DMS114 treated with DMSO at 0.1 percent for 48 hours (cell line): Measurements from ENCODE around the gene PDX1.

Experiments used
- DNase-seq: peaks from one replicate; lab custom pipeline; 2025; ENCODE audit not compliant: unreplicated experiment; lab: John Stamatoyannopoulos, UW

Gene PDX1

DNA sequence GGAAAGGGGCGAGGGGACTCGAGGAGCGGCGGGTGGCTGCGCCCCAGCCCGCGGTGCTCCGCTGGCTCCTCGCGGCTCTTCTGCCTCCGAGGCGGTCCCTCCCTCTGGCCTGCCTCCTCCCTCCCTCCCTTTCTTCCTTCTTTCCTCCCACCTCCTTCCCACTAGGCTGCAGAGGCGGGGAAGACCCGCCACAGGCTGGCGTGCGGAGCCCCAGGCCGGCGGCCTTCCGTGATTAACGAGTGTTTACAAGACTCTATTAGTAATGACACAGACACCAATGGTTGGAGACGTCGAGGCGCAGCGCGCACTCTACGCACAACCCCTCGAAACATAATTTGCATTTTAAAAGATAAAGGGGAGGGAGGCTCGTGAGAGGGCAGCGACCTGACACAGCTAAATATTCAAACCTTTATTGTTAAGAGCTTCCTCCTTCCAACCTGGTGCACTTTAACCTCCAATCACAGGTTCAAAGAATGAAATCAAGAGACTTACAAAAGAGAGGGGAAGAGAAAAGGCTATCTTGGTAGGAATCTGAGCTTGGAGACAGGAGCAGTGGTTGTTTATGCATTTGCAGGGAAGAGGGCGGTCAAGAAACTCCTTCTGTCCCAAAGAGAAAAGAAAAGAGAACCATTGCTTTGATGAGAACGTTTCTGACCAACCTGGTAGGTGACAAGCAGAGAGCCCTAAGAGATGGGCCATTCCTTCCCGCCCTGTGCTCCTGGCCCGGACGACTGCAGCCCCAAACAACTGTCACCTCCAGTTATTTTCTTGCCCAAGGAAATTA is 49.5 kb downstream of the PDX1 start, which contains the start of gene CDX2:
TSS of gene CDX2 (minus strand) at position 234 of the 784 bp plus-strand sequence. CDS start 309 bp downstream, outside the sequence.
- no peak for DNase-seq

DNA sequence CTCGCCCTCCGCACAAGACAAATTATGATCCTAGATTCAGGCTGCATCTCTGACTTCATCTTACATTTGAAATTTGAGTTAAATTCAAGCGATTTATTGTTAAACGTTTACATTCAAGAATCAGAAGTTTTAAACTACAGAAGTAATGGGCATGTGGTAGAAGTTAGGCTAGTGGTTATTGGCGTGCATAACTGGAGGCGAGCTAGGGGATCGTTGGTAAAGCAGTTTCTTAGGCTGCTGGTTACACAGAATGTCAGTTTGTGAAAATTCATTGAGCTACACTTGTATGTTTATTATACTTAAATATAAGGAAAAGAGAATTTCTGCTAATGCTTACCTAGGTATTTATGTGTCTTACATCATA is 50.0 kb downstream of the PDX1 start:
- DNase-seq, result no peak

DNA sequence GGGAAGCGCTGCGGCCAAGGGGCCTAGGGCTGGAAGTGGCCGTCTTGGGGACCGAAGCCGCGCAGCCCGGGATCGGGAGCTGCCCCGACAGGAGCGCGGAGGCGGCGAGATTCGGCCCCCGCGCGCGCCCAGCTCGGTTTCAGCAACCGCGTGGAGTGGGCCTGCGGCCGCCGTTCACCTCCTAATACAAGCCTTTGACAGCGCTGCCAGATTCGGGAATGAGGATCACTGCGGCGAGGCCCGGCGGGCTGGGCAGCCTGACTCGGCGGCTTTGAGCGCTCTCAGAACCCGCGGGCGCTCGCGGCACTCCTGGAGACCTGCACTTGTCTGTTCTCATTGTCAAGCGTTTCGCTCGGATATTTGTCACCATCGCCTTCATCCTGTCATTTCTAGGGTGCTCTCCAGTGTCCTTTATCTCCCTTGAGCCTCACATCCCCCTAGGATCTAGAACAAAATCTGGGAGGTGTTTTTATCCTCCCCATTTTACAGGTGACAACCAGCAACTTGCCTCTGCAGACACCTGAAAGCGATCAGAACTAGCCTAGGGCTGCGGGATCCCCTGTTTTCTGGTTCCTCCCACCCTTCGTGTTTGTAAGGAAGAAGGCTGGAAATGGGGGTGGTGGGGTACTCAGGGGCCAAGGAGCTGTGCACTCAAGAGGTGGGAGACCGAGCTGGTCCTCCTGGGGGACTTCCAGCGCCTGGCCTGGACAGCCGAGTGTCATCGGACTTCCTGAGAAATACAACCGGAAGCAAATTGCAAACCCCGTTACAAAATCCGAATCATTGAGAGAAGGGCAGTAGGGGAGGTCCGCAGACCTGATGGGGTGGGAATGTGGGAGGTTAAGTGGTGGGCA is 50.8 kb downstream of the PDX1 start:
- no peak for DNase-seq

GRCh38 chr13:27971236-27971645 is 51.4 kb downstream of the PDX1 start:
- DNase-seq, result no peak

- no peak for DNase-seq
These were observed 52.1 kb downstream of the PDX1 start for GRCh38 chr13:27971776-27972477.

- no peak for DNase-seq
These were observed 52.6 kb downstream of the PDX1 start for GRCh38 chr13:27972478-27972820.

DNA sequence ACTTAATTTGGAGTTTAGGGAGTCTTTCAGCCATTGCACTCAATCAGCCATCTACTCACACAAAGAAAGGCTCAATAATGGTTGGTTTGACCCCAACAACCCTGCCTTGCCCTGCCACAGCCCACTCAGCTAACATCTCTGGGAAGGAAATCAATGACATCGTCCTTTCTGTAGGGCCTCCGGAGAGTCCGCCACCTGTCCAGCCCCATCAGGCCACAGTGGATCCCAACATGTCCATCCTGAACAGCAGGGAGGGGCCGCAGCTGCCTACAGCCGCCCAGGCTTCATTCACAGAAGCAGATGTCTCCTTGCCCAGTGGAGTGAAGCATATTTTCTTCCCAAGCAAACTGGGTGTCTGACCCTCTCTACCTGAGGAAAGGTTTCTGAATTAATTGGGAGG is 53.5 kb downstream of the PDX1 start:
- no peak for DNase-seq

GRCh38 chr13:27973961-27974662 is 54.3 kb downstream of the PDX1 start:
- DNase-seq, result no peak
